GM21515 (cell line): ENCODE results near the gene DROSHA.
A peak's percentile ranks its signal among the peaks of the same experiment; 100 is the strongest.

Experiments
- ATAC-seq: cut with Tn5 transposase; IDR thresholded peaks from one replicate; pipeline ENCODE4 v1.9.1; 2021; ENCODE audit not compliant: unreplicated experiment

Gene DROSHA

DNA sequence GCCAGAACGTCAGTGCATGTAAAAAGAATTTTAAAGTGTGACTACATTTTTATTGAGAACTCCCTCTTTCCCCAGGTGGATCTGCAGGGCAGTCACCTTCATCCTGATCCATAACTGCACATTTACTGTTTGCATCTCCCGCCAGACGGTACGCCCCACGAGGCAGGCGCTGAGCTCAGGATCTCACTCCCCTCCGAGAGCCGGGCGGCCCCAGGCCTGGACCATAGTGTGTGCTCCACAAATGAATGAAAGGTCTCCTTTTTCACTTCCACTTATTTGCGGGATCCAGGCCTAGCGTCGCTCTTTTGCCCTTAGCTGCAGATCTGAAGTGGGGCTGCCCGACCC is 378 bp downstream of the DROSHA start:
- peak; percentile 40 for ATAC-seq

DNA sequence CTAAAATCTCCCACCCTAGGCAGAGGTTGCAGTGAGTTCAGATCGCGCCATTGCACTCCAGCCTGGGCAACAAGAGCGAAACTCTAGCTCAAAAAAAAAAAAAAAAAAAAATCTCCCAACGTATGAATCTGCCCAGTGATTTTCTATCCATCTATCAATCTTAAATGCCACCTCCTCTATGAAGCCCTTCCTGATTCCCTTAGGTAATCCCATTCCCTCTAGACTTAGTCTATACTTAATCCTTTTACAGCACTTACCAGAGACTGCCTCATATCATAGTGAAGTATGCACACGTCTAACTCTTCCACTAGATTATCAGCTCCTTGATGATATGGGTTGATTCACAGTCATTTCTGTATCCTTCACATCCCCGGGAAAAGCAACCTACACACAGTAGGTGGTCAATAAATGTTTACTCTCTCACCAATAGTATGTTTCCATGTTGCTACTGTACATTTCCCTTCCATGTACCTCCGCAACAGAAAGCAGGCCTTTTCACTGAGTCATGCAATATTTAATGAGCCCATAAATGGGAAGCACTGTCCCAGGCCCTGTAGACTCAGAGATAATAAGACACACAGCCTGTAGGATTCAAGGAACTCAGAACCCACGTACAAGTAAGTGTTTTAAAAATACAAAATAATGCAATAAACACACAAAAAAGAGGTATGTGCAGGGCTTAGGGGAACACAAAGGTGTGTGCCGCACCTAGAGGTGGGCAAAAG is 1.2 kb downstream of the DROSHA start:
- no peak for ATAC-seq

GRCh38 chr5:31523041-31523440 is 8.9 kb downstream of the DROSHA start:
- no peak for ATAC-seq

DNA sequence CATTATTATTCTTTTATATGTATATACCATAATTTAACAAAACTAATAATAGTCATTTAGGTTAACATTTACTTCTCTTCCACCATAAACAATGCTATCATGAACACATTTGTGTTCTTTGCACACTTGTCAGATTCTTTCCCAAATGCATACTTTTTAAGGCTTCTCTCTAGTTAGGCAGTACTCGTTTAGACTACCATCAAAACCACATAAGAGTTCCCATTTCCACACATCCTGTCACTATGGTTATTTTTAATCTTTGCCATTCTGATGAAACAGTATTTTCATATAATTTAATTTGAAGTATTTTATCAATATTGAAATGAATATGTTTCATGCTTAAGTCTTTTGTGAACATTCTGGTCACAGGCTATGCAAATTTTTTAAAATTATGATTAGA is 15.1 kb downstream of the DROSHA start:
- no peak for ATAC-seq

GRCh38 chr5:31511305-31511704 is 20.6 kb downstream of the DROSHA start:
- ATAC-seq = no peak

- no peak for ATAC-seq
Measured at GRCh38 chr5:31504529-31504928, 27.4 kb downstream of the DROSHA start.

DNA sequence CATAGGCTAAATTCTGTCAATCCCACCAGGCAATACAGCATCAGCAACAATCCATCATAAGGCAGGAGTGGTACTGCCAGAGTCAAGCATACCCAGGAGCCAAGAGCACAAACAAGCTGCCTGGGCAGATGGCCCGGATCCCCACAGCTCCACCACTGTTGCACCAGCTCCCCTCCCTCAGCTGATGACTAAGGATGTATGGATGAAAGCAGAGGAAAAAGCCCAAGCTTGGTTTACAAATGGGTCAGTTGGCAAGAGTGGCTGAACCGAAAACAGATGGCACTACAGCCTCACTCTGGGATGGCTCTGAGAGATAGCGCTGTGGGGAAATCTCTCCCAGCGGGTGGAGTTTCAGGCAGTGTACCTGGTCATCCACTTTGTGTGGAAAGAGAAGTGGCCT is 29.4 kb downstream of the DROSHA start:
- no peak for ATAC-seq

DNA sequence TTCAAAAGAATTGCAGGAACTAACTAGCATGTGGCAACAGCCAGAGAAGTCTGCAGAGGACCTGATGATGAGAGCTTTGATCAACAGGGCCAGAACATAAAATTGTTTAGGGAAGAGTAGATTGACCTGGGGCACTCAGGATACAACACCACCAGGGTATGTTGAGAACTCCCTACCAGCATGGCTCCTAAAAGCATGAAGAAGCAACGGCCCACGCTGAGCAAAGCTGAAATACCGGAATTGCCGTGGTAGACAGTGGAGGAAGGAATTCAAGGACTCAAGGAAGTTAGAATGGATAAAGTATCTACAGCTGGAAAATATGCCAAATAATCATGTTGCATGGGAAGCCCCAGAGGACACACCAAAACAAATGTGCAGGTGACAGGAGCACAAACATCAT is 31.6 kb downstream of the DROSHA start:
- no peak for ATAC-seq

GRCh38 chr5:31496891-31497290 is 35.0 kb downstream of the DROSHA start:
- ATAC-seq = no peak

DNA sequence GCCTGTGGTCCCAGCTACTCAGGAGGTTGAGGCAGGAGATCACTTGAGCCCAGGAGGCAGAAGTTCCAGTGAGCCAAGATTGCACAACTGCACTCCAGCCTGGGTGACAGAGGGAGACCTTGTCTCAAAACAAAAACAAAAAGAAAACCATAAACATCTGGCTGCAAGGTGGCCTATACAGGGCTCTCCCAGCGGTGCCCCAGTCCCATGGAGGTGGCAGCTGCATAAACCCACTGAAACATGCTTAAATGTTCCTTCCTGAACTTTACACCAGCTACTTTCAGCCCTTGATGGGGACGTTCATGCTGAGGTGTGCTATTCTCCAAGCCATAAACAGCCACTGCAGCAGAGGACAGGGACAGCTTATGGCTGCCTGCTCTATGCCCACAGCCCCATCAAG is 35.6 kb downstream of the DROSHA start:
- ATAC-seq = no peak

GRCh38 chr5:31495336-31495735 is 36.6 kb downstream of the DROSHA start:
- ATAC-seq = no peak

DNA sequence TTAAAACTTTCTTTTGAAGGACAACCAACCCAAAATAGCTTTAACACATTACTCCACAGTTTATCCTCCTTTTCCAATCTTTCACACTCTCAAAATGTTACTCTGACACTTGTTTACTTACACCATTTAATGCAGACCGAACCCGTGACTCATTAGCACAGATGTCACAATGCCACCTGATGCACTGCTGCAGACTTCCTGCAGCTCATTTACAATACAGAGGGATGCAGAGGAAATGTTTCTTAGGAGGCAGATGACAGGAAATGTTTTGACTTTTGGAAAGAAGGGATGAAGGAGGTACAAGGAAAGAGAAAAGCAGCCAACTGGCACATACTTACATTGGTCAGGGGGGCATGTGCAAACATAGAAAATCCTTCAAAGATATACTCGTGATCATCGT is 39.0 kb downstream of the DROSHA start:
- ATAC-seq = no peak

GRCh38 chr5:31487506-31487905 is 44.4 kb downstream of the DROSHA start:
- no peak for ATAC-seq

GRCh38 chr5:31486441-31486840 is 45.5 kb downstream of the DROSHA start:
- no peak for ATAC-seq

GRCh38 chr5:31485376-31486207 is 46.3 kb downstream of the DROSHA start:
- no peak for ATAC-seq

DNA sequence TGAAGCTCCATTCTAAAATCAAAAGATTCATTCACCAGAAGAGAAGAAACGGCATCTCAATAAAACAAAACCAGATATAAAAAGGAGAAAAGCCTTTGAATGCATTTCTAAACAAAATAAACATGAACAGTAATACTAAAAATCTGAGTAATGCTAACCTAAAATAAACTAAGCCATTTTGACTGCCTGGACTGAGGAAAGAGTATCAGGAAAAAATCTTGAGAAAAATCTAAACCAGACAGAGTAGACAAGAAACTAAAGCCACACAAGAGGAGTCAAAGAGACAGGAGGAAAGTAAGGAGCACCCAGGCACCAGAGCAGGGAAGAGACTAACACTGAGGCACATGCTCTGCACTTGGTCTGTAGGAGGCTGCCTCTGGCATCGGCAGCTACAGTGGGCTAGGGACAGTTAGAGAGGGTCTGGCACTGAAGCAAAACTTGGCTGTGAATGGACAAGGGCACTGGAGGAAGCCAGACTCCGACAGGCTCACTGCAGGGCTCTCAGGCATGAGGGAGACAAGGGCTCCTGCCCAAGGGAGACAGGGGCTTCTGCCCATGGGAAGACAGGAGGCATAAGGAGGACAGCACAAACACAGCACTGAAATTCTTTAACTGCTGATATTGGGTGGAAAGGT is 50.2 kb downstream of the DROSHA start:
- no peak for ATAC-seq

DNA sequence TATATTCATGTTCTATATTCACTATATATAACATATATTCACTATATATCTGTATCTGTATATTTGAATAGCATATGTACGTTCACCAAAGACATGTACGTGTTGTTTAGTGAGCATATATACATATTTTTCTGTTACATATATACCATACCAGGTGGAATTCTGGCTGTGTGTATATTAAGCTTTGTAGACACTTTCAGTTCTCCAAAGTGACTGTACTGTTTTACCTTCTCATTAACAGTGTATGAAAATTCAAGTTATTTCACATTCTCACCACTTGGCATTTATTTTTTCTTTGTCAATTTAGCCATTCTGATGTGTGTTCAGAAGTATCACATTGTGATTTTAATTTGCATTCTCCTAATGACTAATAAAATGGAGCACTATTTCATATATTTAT is 52.2 kb downstream of the DROSHA start:
- ATAC-seq = no peak

DNA sequence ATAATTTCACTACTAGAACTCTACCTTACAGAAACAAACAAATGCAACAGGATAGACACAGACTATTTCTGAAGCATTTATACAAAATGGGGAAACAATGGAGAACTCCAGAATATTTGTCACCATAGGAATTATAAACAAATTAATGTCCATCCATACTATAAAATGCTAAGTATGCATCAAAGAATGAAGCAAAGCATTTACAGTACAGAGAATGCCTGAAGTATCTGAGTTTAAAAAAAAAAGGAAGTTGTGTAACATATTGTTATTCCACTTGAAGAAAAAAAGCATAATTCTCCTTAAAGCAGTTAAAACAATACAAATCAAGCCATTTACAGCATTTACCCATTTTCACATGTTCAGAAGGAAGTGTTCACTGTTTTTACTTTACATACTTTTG is 53.0 kb downstream of the DROSHA start:
- ATAC-seq = no peak

GRCh38 chr5:31477971-31478370 is 53.9 kb downstream of the DROSHA start:
- ATAC-seq = no peak

DNA sequence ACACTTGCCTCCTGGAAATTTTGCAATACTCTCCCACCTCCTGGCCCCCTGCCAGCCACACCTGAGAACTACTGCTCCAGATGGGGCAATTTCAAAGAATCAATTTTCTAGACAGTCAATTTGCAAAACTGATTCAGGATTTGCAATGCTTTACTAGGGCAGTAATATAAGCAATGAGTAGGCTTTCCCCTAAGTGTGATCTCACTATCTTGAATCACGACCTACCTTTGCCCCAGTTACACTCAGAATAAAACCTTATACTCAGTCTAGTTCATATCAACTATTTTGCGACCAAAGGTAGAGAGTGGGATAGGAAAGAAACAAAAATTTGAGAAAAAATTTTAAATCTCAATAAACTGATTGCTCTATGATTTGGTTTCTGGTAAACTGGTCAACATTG is 54.4 kb downstream of the DROSHA start:
- ATAC-seq = no peak

DNA sequence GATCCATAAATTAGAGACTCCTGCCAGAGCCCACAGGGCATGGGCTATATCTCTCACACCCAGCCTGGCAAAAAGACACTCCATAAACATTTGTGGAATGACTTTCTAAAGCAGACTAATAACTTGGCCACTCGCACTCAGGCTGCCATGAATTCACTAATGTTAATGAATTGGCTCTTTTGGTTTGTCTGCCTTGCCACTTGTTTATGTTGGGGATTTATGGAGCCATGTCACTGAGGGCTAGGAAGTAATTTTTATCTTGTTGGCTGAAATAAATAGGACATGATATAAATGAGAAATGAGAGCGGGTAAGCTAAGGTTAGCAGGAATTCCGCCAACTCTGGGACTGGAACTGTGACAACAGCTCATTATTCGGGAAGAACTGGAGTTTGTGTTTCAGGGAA is 55.2 kb downstream of the DROSHA start:
- no peak for ATAC-seq

DNA sequence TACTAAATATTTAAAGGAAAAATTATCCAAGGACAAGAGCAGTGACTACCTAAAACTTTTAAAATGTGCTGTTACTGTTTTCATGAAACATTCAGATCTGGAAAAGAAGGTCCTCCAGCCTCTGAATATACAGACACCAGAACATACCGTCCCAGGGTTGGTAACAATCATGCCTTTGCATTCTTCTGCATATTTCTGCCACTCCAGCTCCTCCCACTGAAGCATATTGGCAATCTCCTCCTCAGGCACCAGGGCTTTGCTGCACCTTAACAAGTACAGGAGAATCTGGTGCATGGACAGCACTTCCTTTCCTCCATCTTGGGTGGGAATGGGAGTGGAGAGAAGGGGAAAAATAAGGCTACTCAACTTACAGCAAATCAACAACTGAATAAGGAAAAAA is 60.0 kb downstream of the DROSHA start:
- no peak for ATAC-seq
